ENCODE results near the gene HCAR3.
"Not testable (repeated sequence)": the region's sequence is repeated elsewhere in the genome, so short reads cannot be mapped to it uniquely, and the experiment has no call there.

GRCh38 chr12:122715211-122715610 is 1.4 kb downstream of the HCAR3 start:
- TF ChIP-seq CTCF, POLR2AphosphoS5, POLR2A (IDR thresholded peaks at IDR 0.05): not testable (repeated sequence)

All from breast epithelium (tissue), 3 donors.